ES-I3 (cell line): ENCODE measurements around the gene EPM2AIP1.

Source experiments
- H3K36me3 ChIP-seq: 2 replicates; pipeline ENCODE4 v1.6.1; 2013; ENCODE audit warnings: mild to moderate bottlenecking, low read length, control low read depth, moderate library complexity; ENCODE audit not compliant: insufficient read depth
- H3K4me1 ChIP-seq: 2 replicates; pipeline ENCODE4 v1.6.1; 2013; ENCODE audit warnings: mild to moderate bottlenecking, control low read depth, low read length; ENCODE audit not compliant: insufficient read depth
- H3K9ac ChIP-seq: 2 replicates; pipeline ENCODE4 v1.6.1; 2013; ENCODE audit warnings: low read depth, mild to moderate bottlenecking, low read length, moderate library complexity
- H3K9me3 ChIP-seq: 2 replicates; pipeline ENCODE4 v1.6.1; 2013; ENCODE audit warnings: mild to moderate bottlenecking, low read length, moderate library complexity; ENCODE audit not compliant: control insufficient read depth, insufficient read depth

EPM2AIP1 gene

GRCh38 chr3:36945333-36945980 lies 47.5 kb downstream of the EPM2AIP1 start:
- H3K36me3 ChIP-seq: no peaks in the 10 kb centered on the region
- H3K9me3 ChIP-seq: peaks cover 3% of the 10 kb centered on the region; the same call in 1 of the 2 replicates
- H3K4me1 ChIP-seq: peaks cover 6% of the 10 kb centered on the region; the same call in 1 of the 2 replicates
- H3K9ac ChIP-seq: peak overlapping the region; percentile 68; the same call in 1 of the 2 replicates

DNA sequence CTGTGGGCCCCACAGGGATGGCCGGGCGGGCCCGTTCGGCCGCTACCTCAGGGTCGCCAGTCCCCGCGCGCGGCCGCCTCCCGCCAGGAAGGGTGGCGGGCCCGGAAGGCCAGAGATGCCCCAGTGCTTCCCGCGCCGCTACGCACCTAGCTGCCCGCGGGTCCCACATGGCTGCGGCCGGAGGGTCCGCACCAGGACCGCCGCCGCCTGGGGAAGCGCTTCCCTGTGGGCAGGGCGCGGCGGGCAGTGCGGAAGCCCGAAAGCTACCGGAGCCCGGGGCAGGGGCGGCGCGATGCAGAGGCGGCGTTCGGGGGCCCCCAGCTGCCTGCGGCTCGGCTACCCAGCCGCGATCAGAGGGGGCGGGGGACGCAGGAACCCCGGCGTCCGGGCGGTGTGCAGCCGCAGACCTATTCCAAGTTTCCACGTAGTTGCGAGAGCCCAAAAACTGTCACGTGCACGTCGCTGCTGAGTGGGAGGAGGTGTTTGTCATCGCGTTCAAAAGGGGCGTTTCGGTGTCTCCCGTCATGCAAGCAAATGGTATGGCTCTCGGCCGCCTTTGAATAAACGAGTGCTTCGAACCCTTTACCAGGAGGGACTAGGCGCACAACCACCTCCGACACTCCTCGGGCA lies 48.2 kb downstream of the EPM2AIP1 start, which contains the start of gene TRANK1:
Gene TRANK1, minus strand, starts transcription at position 414 of the 630 bp plus-strand sequence. Its CDS starts 245 bp downstream, at position 169.
- H3K9ac ChIP-seq: peak within 1 kb of the TSS; percentile 68

DNA sequence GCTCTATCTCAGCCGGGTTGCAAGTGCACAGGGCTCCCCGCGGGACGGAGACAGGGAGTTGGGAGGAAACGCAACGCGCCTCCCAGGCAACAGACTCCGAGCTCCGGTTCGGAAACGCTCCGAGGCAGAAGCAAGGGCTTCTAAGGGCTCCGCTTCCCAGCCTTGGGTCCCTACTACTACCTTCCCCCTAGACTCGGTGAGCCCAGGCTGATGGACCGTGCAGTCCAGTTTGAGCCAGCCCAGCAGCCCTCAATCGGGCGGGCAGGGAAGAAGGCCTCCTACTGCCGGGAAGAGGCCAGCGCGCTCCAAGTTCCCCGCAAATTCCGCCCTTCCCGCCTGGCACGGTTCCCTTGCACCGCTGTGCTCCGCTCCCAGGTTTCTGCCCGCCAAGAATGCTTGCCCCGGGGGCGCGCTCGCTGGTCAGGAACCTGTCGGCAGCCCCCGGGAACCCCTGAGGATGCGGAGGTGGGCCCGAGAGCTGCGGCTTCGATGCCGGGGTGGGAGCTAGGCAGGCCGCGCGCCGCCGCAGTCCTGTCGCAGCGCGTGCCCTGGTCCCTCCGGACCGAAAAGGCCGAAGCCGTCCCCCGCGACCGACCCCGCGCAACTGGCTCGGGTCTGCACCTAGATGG lies 48.8 kb downstream of the EPM2AIP1 start:
- H3K9ac ChIP-seq: peak overlapping the region; percentile 68
- peaks cover 6% of the 10 kb centered on the region; the same call in 1 of the 2 replicates for H3K4me1 ChIP-seq
- H3K36me3 ChIP-seq: no peaks in the 10 kb centered on the region
- peaks cover 3% of the 10 kb centered on the region; the same call in 1 of the 2 replicates for H3K9me3 ChIP-seq

More for the DNA sequence above, 48.2 kb downstream of the EPM2AIP1 start, which contains the start of gene TRANK1:
- H3K4me1 ChIP-seq: peaks cover 6% of the 10 kb centered on the region; the same call in 1 of the 2 replicates
- peaks cover 3% of the 10 kb centered on the region; the same call in 1 of the 2 replicates for H3K9me3 ChIP-seq
- no peaks in the 10 kb centered on the region for H3K36me3 ChIP-seq

DNA sequence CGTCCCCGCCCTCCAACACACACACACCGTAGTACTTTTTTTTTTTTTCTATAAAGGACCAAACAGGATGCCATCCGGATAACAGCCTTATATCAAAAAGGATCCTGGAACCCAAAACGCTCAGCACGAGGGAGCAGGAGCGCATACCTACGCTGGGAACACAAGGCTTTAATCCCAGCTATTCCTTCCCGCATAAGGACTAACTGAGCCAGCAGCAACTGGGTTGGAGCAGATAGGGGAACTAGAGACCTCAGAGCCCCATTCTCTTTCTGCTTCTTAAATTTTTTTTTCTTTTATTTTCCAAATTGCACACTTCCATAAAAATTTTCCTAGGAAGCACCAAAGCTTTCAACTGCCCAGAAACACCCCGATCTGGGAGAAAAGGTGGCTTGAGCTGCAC lies 49.3 kb downstream of the EPM2AIP1 start:
- no peaks in the 10 kb centered on the region for H3K36me3 ChIP-seq
- peaks cover 6% of the 10 kb centered on the region; the same call in 1 of the 2 replicates for H3K4me1 ChIP-seq
- peak overlapping the region; percentile 68 for H3K9ac ChIP-seq
- peaks cover 3% of the 10 kb centered on the region; the same call in 1 of the 2 replicates for H3K9me3 ChIP-seq

DNA sequence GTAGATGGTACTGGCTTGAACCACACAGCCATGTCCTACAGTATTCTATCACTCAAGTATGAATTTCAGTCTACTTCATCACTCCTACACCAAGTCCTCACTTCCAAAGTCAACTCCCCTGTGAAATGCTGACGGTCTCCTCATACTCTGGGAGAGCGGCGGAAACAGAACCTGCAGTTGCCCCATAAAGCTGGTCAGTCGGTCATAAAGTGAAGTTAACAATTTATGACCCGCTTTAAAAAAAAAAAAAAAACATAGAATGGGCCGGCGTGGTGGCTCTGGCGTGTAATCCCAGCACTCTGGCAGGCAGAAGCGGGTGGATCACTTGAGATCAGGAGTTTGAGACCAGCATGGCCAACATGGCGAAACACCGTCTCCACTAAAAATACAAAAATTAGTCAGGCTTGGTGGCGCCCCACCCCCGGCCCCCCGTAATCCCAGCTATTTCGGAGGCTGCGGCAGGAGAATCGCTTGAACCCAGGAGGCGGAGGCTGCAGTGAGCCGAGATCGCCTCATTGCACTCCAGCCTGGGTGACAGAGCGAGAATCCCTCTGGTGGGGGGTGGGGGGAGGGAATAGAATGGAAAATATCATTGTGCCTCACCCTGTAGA lies 50.2 kb downstream of the EPM2AIP1 start:
- Histone ChIP-seq H3K36me3 (no peaks in the 10 kb centered on the region), H3K9me3 (no peaks in the 10 kb centered on the region), H3K4me1 (peaks cover 9% of the 10 kb centered on the region), H3K9ac (no peak overlapping the region)

GRCh38 chr3:36941658-36942057 lies 51.3 kb downstream of the EPM2AIP1 start:
- H3K9me3 ChIP-seq: no peaks in the 10 kb centered on the region
- no peaks in the 10 kb centered on the region for H3K36me3 ChIP-seq
- no peak overlapping the region for H3K9ac ChIP-seq
- peaks cover 17% of the 10 kb centered on the region for H3K4me1 ChIP-seq

DNA sequence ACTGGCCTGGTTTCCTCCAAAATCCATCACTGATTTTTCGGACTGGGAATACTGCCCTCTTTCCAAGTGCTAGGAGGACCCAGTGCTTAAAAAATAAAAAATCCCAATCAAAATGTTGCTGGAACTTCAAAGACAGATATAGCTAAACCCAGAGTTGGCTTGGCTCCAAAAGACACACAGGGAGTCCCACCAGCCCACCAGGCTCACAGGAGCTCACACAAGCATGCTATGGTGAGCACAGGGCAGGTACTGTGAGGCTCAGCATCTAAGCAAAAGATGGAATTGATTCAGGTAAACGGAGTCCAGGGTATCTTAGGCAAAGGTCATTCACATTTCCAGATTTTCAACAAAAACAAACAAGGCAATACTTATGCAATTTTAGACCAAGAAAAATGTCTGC lies 51.8 kb downstream of the EPM2AIP1 start:
- H3K9ac ChIP-seq: no peak overlapping the region
- no peaks in the 10 kb centered on the region for H3K9me3 ChIP-seq
- H3K36me3 ChIP-seq: no peaks in the 10 kb centered on the region
- H3K4me1 ChIP-seq: peaks cover 17% of the 10 kb centered on the region

DNA sequence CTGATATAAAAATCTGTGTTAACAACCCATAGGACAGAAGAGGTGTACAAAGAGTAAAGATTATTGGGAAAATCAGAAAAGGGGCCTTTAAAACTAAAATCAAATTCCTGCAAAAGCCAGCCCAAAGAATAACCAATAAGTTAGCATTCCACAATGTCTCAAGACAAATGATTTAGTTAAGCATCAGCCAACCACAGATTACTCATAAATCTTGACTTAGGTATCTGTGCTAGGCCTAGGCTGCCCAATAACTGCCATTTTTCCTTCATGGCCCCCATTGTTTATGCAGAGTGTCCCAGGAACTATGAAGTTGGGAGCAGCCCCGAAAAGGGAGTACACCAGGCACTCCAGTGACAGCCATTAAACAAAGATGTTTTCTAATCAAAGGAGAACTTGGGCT lies 55.4 kb downstream of the EPM2AIP1 start:
- no peaks in the 10 kb centered on the region for H3K36me3 ChIP-seq
- H3K9ac ChIP-seq: no peak overlapping the region
- H3K4me1 ChIP-seq: peaks cover 38% of the 10 kb centered on the region
- no peaks in the 10 kb centered on the region for H3K9me3 ChIP-seq
